ENCODE results near the gene SLC4A7. TPM values are rescaled to one million over a fixed set of nuclear protein-coding genes. Genes with fewer than 3 reads are reported as not detected.

The SLC4A7 gene
- total and polyA plus RNA-seq, 4 donors: 3.3 to 87.1 (median 11.9) TPM

DNA sequence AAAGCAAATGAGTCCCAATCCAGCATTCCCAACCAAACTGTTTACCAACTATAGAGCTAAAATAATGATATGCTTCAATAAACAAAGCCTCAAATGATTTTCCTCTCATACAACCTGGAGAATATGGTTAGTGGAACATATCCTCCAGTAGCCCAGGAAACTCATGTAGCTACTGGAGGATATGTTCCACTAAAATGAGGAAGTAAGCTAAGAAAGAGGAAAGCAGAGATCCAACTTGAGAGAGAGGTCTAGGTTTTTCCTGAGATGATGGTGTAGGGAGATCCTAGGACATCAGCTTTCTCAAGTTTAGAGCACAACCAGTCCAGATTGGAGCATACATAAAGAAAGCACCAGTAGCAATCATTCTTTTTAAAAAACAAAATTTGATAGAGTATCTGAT lies 44.6 kb upstream of the SLC4A7 start:
- Histone ChIP-seq H3K4me3 (no peak overlapping the region), H3K36me3 (ENCODE audit: control insufficient read depth in 4 of 4, insufficient read depth in 4 of 4, low read length in 4 of 4) (no peaks in the 10 kb centered on the region), H3K4me1 (ENCODE audit: control insufficient read depth in 5 of 5, insufficient read depth in 5 of 5, low read length in 5 of 5) (peaks cover 0 to 11% (median 4%) of the 10 kb centered on the region in 5 donors), H3K9ac (ENCODE audit: insufficient read depth in 1 of 2, low read length in 2 of 2) (no peak overlapping the region), H3K27me3 (ENCODE audit: control insufficient read depth in 3 of 3, insufficient read depth in 3 of 3, low read length in 2 of 3) (no peaks in the 10 kb centered on the region), H3K27ac (ENCODE audit: low read depth in 1 of 2, low read length in 1 of 2) (no peak overlapping the region), H3K9me3 (ENCODE audit: control insufficient read depth in 4 of 4, insufficient read depth in 3 of 4, low read length in 3 of 4) (peaks cover 0 to 1% (median 0%) of the 10 kb centered on the region in 4 donors)
- DNase-seq: no peak
- TF ChIP-seq, protein P1, sequence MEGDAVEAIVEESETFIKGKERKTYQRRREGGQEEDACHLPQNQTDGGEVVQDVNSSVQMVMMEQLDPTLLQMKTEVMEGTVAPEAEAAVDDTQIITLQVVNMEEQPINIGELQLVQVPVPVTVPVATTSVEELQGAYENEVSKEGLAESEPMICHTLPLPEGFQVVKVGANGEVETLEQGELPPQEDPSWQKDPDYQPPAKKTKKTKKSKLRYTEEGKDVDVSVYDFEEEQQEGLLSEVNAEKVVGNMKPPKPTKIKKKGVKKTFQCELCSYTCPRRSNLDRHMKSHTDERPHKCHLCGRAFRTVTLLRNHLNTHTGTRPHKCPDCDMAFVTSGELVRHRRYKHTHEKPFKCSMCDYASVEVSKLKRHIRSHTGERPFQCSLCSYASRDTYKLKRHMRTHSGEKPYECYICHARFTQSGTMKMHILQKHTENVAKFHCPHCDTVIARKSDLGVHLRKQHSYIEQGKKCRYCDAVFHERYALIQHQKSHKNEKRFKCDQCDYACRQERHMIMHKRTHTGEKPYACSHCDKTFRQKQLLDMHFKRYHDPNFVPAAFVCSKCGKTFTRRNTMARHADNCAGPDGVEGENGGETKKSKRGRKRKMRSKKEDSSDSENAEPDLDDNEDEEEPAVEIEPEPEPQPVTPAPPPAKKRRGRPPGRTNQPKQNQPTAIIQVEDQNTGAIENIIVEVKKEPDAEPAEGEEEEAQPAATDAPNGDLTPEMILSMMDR (IDR thresholded peaks at IDR 0.05; ENCODE audit: control extremely low read depth, extremely low read depth): no peak
- no peak for ATAC-seq (ENCODE audit: insufficient read depth, low FRiP score)

DNA sequence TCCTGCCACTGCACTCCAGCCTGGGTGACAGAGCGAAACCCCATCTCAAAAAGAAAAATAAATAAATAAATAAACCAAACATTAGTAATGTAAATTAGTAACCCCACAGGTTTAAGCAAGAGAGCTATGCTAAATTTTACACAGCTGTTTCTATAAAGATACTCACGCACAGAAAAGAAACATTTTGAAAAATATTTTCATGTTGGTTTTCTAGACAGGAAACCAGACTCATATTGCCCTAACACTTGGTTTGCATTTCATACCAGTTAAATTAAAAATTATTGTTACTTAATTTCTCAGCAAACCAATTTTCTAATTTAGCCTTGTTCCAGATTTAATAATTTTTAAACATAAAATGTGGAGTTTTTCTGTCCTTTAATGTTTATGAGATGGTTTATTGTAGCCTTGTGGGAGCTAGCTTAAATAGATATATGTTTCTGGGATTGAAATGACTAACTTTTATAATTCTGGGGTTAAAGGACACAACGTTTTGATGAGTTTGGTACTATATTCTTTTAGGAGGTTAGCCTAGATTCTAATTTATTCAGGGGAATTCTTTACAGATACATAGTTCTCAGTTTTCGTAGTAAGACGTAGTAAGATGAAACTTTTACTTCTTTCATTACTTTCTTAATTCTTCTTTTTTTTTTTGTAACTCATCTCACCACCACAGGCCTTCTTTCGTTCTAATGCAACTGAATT lies 42.6 kb upstream of the SLC4A7 start:
- H3K36me3 ChIP-seq (ENCODE audit: control insufficient read depth in 4 of 4, insufficient read depth in 4 of 4, low read length in 4 of 4): no peaks in the 10 kb centered on the region
- no peak overlapping the region for H3K27ac ChIP-seq (ENCODE audit: low read depth in 1 of 2, low read length in 1 of 2)
- TF ChIP-seq, protein P1 (IDR thresholded peaks at IDR 0.05; ENCODE audit: control extremely low read depth, extremely low read depth): no peak
- H3K27me3 ChIP-seq (ENCODE audit: control insufficient read depth in 3 of 3, insufficient read depth in 3 of 3, low read length in 2 of 3): no peaks in the 10 kb centered on the region
- H3K9ac ChIP-seq (ENCODE audit: insufficient read depth in 1 of 2, low read length in 2 of 2): no peak overlapping the region
- 90% methylated on average over 6 of the region's 6 CpGs for WGBS, 2 donors
- H3K4me1 ChIP-seq (ENCODE audit: control insufficient read depth in 5 of 5, insufficient read depth in 5 of 5, low read length in 5 of 5): peaks cover 0 to 17% (median 2%) of the 10 kb centered on the region in 5 donors
- DNase-seq: no peak
- no peak overlapping the region for H3K4me3 ChIP-seq
- no peak for ATAC-seq (ENCODE audit: insufficient read depth, low FRiP score)
- H3K9me3 ChIP-seq (ENCODE audit: control insufficient read depth in 4 of 4, insufficient read depth in 3 of 4, low read length in 3 of 4): peaks cover 0 to 1% (median 0%) of the 10 kb centered on the region in 4 donors

DNA sequence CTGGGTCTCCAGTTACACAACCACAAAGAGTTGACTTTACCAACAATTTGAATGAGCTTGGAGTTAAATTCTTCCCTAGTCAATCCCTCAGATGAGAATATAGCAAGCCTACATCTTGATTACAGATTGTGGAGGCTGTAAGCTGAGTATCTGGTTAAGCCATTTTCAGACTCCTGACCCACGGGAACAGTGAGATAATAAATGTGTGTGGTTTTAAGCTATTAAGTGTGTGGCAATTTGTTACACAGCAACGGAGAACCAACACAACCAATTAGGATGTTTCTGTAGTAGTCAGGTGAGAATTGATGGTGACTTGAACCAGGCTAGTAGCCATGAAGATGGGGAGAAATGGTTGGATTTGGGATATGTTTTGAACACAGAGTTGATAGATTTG lies 37.7 kb upstream of the SLC4A7 start:
- Histone ChIP-seq H3K4me1 (ENCODE audit: control insufficient read depth in 5 of 5, insufficient read depth in 5 of 5, low read length in 5 of 5) (peaks cover 0 to 17% (median 5%) of the 10 kb centered on the region in 5 donors), H3K9me3 (ENCODE audit: control insufficient read depth in 4 of 4, insufficient read depth in 3 of 4, low read length in 3 of 4) (no peaks in the 10 kb centered on the region), H3K4me3 (no peak overlapping the region), H3K9ac (ENCODE audit: insufficient read depth in 1 of 2, low read length in 2 of 2) (no peak overlapping the region), H3K27me3 (ENCODE audit: control insufficient read depth in 3 of 3, insufficient read depth in 3 of 3, low read length in 2 of 3) (no peaks in the 10 kb centered on the region), H3K36me3 (ENCODE audit: control insufficient read depth in 4 of 4, insufficient read depth in 4 of 4, low read length in 4 of 4) (no peaks in the 10 kb centered on the region), H3K27ac (ENCODE audit: low read depth in 1 of 2, low read length in 1 of 2) (peak overlapping the region in 1 of 2 donors; percentile 41)
- WGBS, 2 donors: 61 to 79% methylated on average over 2 of the region's 2 CpGs
- TF ChIP-seq, protein P1 (IDR thresholded peaks at IDR 0.05; ENCODE audit: control extremely low read depth, extremely low read depth): no peak
- ATAC-seq (ENCODE audit: insufficient read depth, low FRiP score) (no peak), DNase-seq (no peak)

All from lung (tissue), 12 donors.